H1 (cell line): ENCODE measurements around the gene CD300A. TPM values are rescaled to one million over a fixed set of nuclear protein-coding genes. Genes with fewer than 3 reads are reported as not detected.

ENCODE experiments used
- ATF3 ChIP-seq: IDR thresholded peaks from 2 replicates; pipeline ENCODE4 v1.6.1; 2011; ENCODE audit warnings: low read depth, mild to moderate bottlenecking, low read length; ENCODE audit not compliant: insufficient read depth
- BRCA1 ChIP-seq: IDR thresholded peaks from 2 replicates; pipeline ENCODE4 v1.6.1; 2012; ENCODE audit warnings: low read depth, low read length, improper control_type of control experiment
- CBX5 ChIP-seq: fragments of 300-800, 300-1000 bp; sonication (generic); IDR thresholded peaks from 2 replicates; pipeline ENCODE4 v1.7.1; 2016; ENCODE audit warnings: antibody characterized with exemption, low read length, low read depth
- CREB1 ChIP-seq: IDR thresholded peaks from 2 replicates; pipeline ENCODE4 v1.6.1; 2012; ENCODE audit warnings: inconsistent platforms
- JUN ChIP-seq: IDR thresholded peaks from 2 replicates; pipeline ENCODE4 v1.6.1; 2011; ENCODE audit warnings: low read depth, mild to moderate bottlenecking, improper control_type of control experiment, low read length
- KDM1A ChIP-seq: fragments of 200-600, 300-600 bp; sonication (generic); IDR thresholded peaks from 2 replicates; pipeline ENCODE4 v1.7.1; 2016; ENCODE audit warnings: mild to moderate bottlenecking, low read length, borderline replicate concordance
- KDM4A ChIP-seq: IDR thresholded peaks from one replicate; pipeline ENCODE4 v1.7.1; 2012; ENCODE audit warnings: low read depth, mild to moderate bottlenecking, moderate library complexity, low read length, inconsistent platforms; ENCODE audit not compliant: severe bottlenecking
- KDM5A ChIP-seq: fragments of 200-600 bp; IDR thresholded peaks from 2 replicates; pipeline ENCODE4 v1.7.1; 2012; ENCODE audit warnings: mild to moderate bottlenecking, low read length, inconsistent platforms, mixed read lengths
- MAX ChIP-seq: IDR thresholded peaks from 2 replicates; pipeline ENCODE4 v1.6.1; 2012; ENCODE audit warnings: inconsistent platforms
- NRF1 ChIP-seq: IDR thresholded peaks from 2 replicates; pipeline ENCODE4 v1.6.1; 2011; ENCODE audit warnings: mild to moderate bottlenecking, low read depth, low read length, improper control_type of control experiment
- PHF8 ChIP-seq: fragments of 200-600 bp; sonication (generic); conservative IDR thresholded peaks from 2 replicates; pipeline ENCODE4 v1.7.1; 2012; ENCODE audit warnings: low read depth, mild to moderate bottlenecking, inconsistent platforms, low read length, moderate library complexity
- POLR2A ChIP-seq, 2 experiments: IDR thresholded peaks; 1 replicate in 1 of 2; 2 replicates in 1 of 2; pipeline ENCODE4 v1.6.1; 2011; ENCODE audit warnings: low read depth in 2 of 2, low read length in 2 of 2, mild to moderate bottlenecking in 2 of 2; ENCODE audit errors: control extremely low read depth in 1 of 2
- RNF2 ChIP-seq: fragments of 200-900, 300-1000 bp; sonication (generic); IDR thresholded peaks from 2 replicates; pipeline ENCODE4 v1.7.1; 2016; ENCODE audit warnings: borderline replicate concordance, low read depth, mild to moderate bottlenecking, antibody characterized with exemption, low read length; ENCODE audit not compliant: poor library complexity, severe bottlenecking; ENCODE audit errors: missing control alignments
- RXRA ChIP-seq: IDR thresholded peaks from 2 replicates; pipeline ENCODE4 v1.6.1; 2011; ENCODE audit warnings: low read depth, mild to moderate bottlenecking, low read length, moderate library complexity; ENCODE audit not compliant: insufficient read depth
- SIX5 ChIP-seq: IDR thresholded peaks from 2 replicates; pipeline ENCODE4 v1.6.1; 2011; ENCODE audit warnings: mild to moderate bottlenecking, low read depth, low read length
- SP1 ChIP-seq: IDR thresholded peaks from 2 replicates; pipeline ENCODE4 v1.6.1; 2011; ENCODE audit warnings: low read depth, low read length
- TAF1 ChIP-seq: IDR thresholded peaks from 2 replicates; pipeline ENCODE4 v1.6.1; 2011; ENCODE audit warnings: mild to moderate bottlenecking, low read depth, low read length
- TAF7 ChIP-seq: optimal IDR thresholded peaks from 2 replicates; pipeline ENCODE3; 2011; ENCODE audit warnings: low read depth, mild to moderate bottlenecking, inconsistent platforms, low read length, moderate library complexity, borderline replicate concordance
- TBP ChIP-seq: IDR thresholded peaks from 2 replicates; pipeline ENCODE4 v1.6.1; 2011; ENCODE audit warnings: low read depth, low read length, improper control_type of control experiment
- TEAD4 ChIP-seq: IDR thresholded peaks from 2 replicates; pipeline ENCODE4 v1.6.1; 2012; ENCODE audit warnings: low read depth, low read length, inconsistent platforms, mixed read lengths
- USF2 ChIP-seq: IDR thresholded peaks from 2 replicates; pipeline ENCODE4 v1.6.1; 2011; ENCODE audit warnings: low read length, improper control_type of control experiment
- YY1 ChIP-seq: IDR thresholded peaks from 2 replicates; pipeline ENCODE4 v1.6.1; 2011; ENCODE audit warnings: low read depth, mild to moderate bottlenecking, low read length
- polyA plus RNA-seq, 7 experiments: library from polyadenylated mRNA; depleted of rRNA in 3 of 7; stranded (reverse) in 5 of 7; unstranded in 2 of 7; fragments of >200 nt in 5 of 7; fragments of 200-250 nt in 2 of 7; gene quantifications; 1 replicate in 5 of 7; 2 replicates in 1 of 7; 4 replicates in 1 of 7; pipeline versions ENCODE4 v1.2.1 to v1.2.3, GENCODE V29; 2011 to 2013; ENCODE audit warnings: missing spikeins in 2 of 7, mixed read lengths in 2 of 7
- total RNA-seq: library from RNA; stranded (reverse); fragmentation: NEBNext Ultra II Directional; extraction: Animal tissue kit (Norgen Biotek cat#: 25700); gene quantifications from 2 replicates; pipeline ENCODE4 v1.2.1, GENCODE V29; 2021
- TF ChIP-seq, protein P1 (sequence below): IDR thresholded peaks from 2 replicates; pipeline ENCODE4 v1.6.1; 2012; ENCODE audit warnings: inconsistent platforms

CD300A gene
- total and polyA plus RNA-seq, 2 of the 8 experiments (the other 6 are each of a cell fraction or from before 2014, with no cell fraction given) = 0.52 to 1.3 TPM

- TF ChIP-seq SIX5 (no peak), TBP (no peak), SP1 (no peak), KDM4A (no peak), KDM5A (no peak), ATF3 (no peak), NRF1 (no peak), RNF2 (no peak), CREB1 (0 out of 2 replicates have a peak, but pooled peaks have one; percentile 37), POLR2A (IDR thresholded peaks at IDR 0.05; ENCODE audit: control extremely low read depth in 1 of 2, low read depth in 2 of 2, low read length in 2 of 2) (no peak), USF2 (no peak), TEAD4 (no peak), PHF8 (no peak), YY1 (peak; percentile 96), BRCA1 (no peak), KDM1A (no peak), JUN (no peak), CBX5 (no peak), MAX (no peak), TAF1 (0 out of 2 replicates have a peak, but pooled peaks have one; percentile 32), TAF7 (no peak), RXRA (no peak)
- TF ChIP-seq, protein P1, sequence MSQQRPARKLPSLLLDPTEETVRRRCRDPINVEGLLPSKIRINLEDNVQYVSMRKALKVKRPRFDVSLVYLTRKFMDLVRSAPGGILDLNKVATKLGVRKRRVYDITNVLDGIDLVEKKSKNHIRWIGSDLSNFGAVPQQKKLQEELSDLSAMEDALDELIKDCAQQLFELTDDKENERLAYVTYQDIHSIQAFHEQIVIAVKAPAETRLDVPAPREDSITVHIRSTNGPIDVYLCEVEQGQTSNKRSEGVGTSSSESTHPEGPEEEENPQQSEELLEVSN = no peak
These were observed 9.2 kb upstream of the CD300A start (continued) for GRCh38 chr17:74457146-74457819.
